ENCODE measurements around the gene SPINT2.
A peak's percentile ranks its signal among the peaks of the same experiment; 100 is the strongest.
"Not testable (repeated sequence)": the region's sequence is repeated elsewhere in the genome, so short reads cannot be mapped to it uniquely, and the experiment has no call there.

SPINT2 gene

GRCh38 chr19:38333245-38333644 is 68.9 kb downstream of the SPINT2 start:
- DNase-seq (ENCODE audit: extremely low spot score): no peak
- POLR2A ChIA-PET: interaction anchor here (1.5 kb wide), 1 partner anchor 41 kb away, joined by 3 read pairs; the partner anchor contains the start of gene PSMD8
- CTCF ChIA-PET: interaction anchor here (0.9 to 1.1 kb wide), 2 partner anchors 89 to 90 kb away, joined by 3 to 4 read pairs; no protein-coding TSS in a partner anchor
- no peak for TF ChIP-seq FOXA1 (IDR thresholded peaks at IDR 0.05)
- no peak for TF ChIP-seq FOXK2 (IDR thresholded peaks at IDR 0.05)
- no peak for TF ChIP-seq ZNF384 (IDR thresholded peaks at IDR 0.05)
- no peak for TF ChIP-seq LEF1 (IDR thresholded peaks at IDR 0.05; ENCODE audit: borderline replicate concordance)
- TF ChIP-seq BHLHE40 (IDR thresholded peaks at IDR 0.05; ENCODE audit: borderline replicate concordance): no peak
- TF ChIP-seq CTBP1 (IDR thresholded peaks at IDR 0.05; ENCODE audit: borderline replicate concordance): no peak
- TF ChIP-seq SP1 (IDR thresholded peaks at IDR 0.05): no peak

GRCh38 chr19:38335949-38336637 is 71.7 kb downstream of the SPINT2 start:
- ChIA-PET CTCF (interaction anchor here (0.6 to 1.1 kb wide), 6 partner anchors 17 to 299 kb away, joined by 3 to 11 read pairs (median 4); no protein-coding TSS in a partner anchor), POLR2A (interaction anchor here (0.9 to 4.2 kb wide), 4 partner anchors 38 to 96 kb away, joined by 3 to 40 read pairs (median 5); partner anchors contain the start of genes FAM98C and PSMD8)
- TF ChIP-seq FOXA1 (IDR thresholded peaks at IDR 0.05) (no peak), L3MBTL2 (conservative IDR thresholded peaks at IDR 0.05) (peak; percentile 66), LEF1 (IDR thresholded peaks at IDR 0.05; ENCODE audit: borderline replicate concordance) (no peak), TARDBP (IDR thresholded peaks at IDR 0.05) (no peak)
- DNase-seq (ENCODE audit: extremely low spot score): peak; percentile 86

GRCh38 chr19:38336638-38337359 is 72.4 kb downstream of the SPINT2 start:
- DNase-seq (ENCODE audit: extremely low spot score): peak; percentile 93
- peak; percentile 86 for TF ChIP-seq L3MBTL2 (conservative IDR thresholded peaks at IDR 0.05)
- no peak for TF ChIP-seq TARDBP (IDR thresholded peaks at IDR 0.05)
- ChIA-PET CTCF (interaction anchor here (0.6 to 1.0 kb wide), 3 partner anchors 93 to 298 kb away, joined by 3 to 11 read pairs (median 4); no protein-coding TSS in a partner anchor), POLR2A (interaction anchor here (0.9 to 4.2 kb wide), 4 partner anchors 37 to 97 kb away, joined by 3 to 40 read pairs (median 5); partner anchors contain the start of genes FAM98C and PSMD8)

- POLR2A ChIA-PET: interaction anchor here (4.2 kb wide), 1 partner anchor 37 kb away, joined by 40 read pairs; the partner anchor contains the start of gene PSMD8
- DNase-seq (ENCODE audit: extremely low spot score): no peak
- no peak for TF ChIP-seq FOXA1 (IDR thresholded peaks at IDR 0.05)
- no peak for TF ChIP-seq BHLHE40 (IDR thresholded peaks at IDR 0.05; ENCODE audit: borderline replicate concordance)
- no peak for TF ChIP-seq ELF4 (IDR thresholded peaks at IDR 0.05)
- TF ChIP-seq PKNOX1 (IDR thresholded peaks at IDR 0.05): no peak
- TF ChIP-seq ZNF384 (IDR thresholded peaks at IDR 0.05): no peak
- no peak for TF ChIP-seq ARNT (IDR thresholded peaks at IDR 0.05)
- TF ChIP-seq FOXK2 (IDR thresholded peaks at IDR 0.05): no peak
- TF ChIP-seq LEF1 (IDR thresholded peaks at IDR 0.05; ENCODE audit: borderline replicate concordance): no peak
- no peak for TF ChIP-seq FOXM1 (IDR thresholded peaks at IDR 0.05; ENCODE audit: borderline replicate concordance)
- TF ChIP-seq NFRKB (IDR thresholded peaks at IDR 0.05): no peak
- TF ChIP-seq HDGF (IDR thresholded peaks at IDR 0.05; ENCODE audit: borderline replicate concordance): no peak
- CTCF ChIA-PET: no interaction called here
Observed at GRCh38 chr19:38337360-38337653, 72.9 kb downstream of the SPINT2 start.

- ChIA-PET CTCF (interaction anchor here (1.0 kb wide), 1 partner anchor 35 kb away, joined by 4 read pairs; the partner anchor contains the start of gene PSMD8), POLR2A (interaction anchor here (4.2 kb wide), 1 partner anchor 35 kb away, joined by 40 read pairs; the partner anchor contains the start of gene PSMD8)
- not testable (repeated sequence) for DNase-seq (ENCODE audit: extremely low spot score)
Observed at GRCh38 chr19:38339011-38339410, 74.6 kb downstream of the SPINT2 start.

GRCh38 chr19:38340927-38341326 is 76.6 kb downstream of the SPINT2 start:
- ChIA-PET CTCF (no interaction called here), POLR2A (no interaction called here)
- TF ChIP-seq FOXM1 (IDR thresholded peaks at IDR 0.05; ENCODE audit: borderline replicate concordance): no peak
- no peak for TF ChIP-seq ZNF384 (IDR thresholded peaks at IDR 0.05)
- no peak for TF ChIP-seq L3MBTL2 (conservative IDR thresholded peaks at IDR 0.05)
- no peak for TF ChIP-seq NFRKB (IDR thresholded peaks at IDR 0.05)
- TF ChIP-seq BHLHE40 (IDR thresholded peaks at IDR 0.05; ENCODE audit: borderline replicate concordance): no peak
- no peak for TF ChIP-seq HDGF (IDR thresholded peaks at IDR 0.05; ENCODE audit: borderline replicate concordance)
- TF ChIP-seq ARNT (IDR thresholded peaks at IDR 0.05): no peak
- no peak for TF ChIP-seq SUZ12 (IDR thresholded peaks at IDR 0.05)
- no peak for TF ChIP-seq ELF4 (IDR thresholded peaks at IDR 0.05)
- TF ChIP-seq LEF1 (IDR thresholded peaks at IDR 0.05; ENCODE audit: borderline replicate concordance): no peak
- TF ChIP-seq PKNOX1 (IDR thresholded peaks at IDR 0.05): no peak
- TF ChIP-seq FOXA1 (IDR thresholded peaks at IDR 0.05): no peak
- TF ChIP-seq SP1 (IDR thresholded peaks at IDR 0.05): no peak
- no peak for TF ChIP-seq TARDBP (IDR thresholded peaks at IDR 0.05)
- TF ChIP-seq FOXK2 (IDR thresholded peaks at IDR 0.05): no peak
- no peak for TF ChIP-seq CTBP1 (IDR thresholded peaks at IDR 0.05; ENCODE audit: borderline replicate concordance)
- DNase-seq (ENCODE audit: extremely low spot score): no peak
